ENCODE results near the gene NINJ1.
"Not testable (repeated sequence)": the region's sequence is repeated elsewhere in the genome, so short reads cannot be mapped to it uniquely, and the experiment has no call there.

The NINJ1 gene

DNA sequence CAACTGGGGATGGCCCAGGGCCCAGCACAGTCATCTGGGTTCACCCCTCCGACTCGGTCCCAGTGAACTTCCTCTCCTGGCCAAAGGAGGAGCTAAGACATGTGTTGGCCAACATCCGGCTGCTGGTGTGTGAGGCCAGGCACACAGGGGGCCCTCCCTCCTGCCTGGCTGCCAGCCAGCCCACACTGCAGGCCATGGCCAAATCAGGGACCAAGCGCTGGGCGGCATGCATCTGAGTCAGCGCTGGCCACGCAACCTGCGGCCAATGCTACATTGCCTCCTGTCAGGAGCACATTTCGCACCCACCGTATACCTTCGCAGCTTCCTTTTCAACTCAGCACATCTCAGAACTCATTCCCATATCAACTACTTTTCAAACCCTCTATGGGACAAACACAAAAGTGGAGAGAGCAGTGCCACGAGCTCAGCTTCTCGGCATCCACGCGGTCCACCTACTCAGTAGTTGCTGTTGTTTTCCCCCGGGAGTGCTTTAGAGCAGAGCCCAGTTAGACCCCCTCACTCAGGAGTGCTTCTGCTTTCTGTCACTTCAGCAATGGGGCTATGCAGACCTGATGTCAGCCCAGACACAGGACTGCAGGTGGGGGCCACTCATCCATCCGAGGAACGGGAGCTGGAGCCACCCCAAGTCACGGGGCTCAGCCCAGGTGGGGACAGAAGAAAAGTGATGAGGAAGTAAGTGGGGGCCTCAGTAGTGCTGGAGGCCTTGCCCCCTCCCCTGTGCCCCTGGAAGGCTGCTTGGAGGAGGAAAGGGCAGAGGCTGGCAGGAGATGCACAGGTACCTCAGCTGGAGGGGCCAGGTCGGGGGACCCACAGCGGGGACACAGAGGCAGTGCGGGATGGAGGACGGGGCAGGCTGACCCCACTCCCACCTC is 13.9 kb downstream of the NINJ1 start:
- no peak overlapping the region for H3K4me3 Mint-ChIP-seq

DNA sequence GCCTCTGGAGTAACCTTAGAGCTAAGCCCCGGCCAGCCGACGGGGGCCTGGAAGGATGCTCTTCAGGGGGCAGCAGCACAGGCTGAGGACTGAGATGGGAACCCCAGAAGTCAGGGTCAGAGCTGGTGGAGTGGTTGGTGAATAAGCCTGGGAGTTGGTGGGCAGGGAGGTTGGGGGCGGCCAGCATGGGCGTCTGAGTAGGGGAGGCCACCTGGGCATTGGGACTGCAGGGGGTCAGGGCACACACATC is 14.4 kb downstream of the NINJ1 start:
- Mint-ChIP-seq H3K4me3 (no peak overlapping the region), H3K36me3 (peaks cover 4% of the 10 kb centered on the region), H3K4me1 (peaks cover 21% of the 10 kb centered on the region)

More for the DNA sequence above, 13.9 kb downstream of the NINJ1 start:
- H3K27ac Mint-ChIP-seq = peak overlapping the region; percentile 75
- peaks cover 2% of the 10 kb centered on the region for H3K36me3 Mint-ChIP-seq
- H3K27me3 Mint-ChIP-seq = no peaks in the 10 kb centered on the region
- H3K4me1 Mint-ChIP-seq = peaks cover 16% of the 10 kb centered on the region
- H3K9me3 Mint-ChIP-seq = no peaks in the 10 kb centered on the region

DNA sequence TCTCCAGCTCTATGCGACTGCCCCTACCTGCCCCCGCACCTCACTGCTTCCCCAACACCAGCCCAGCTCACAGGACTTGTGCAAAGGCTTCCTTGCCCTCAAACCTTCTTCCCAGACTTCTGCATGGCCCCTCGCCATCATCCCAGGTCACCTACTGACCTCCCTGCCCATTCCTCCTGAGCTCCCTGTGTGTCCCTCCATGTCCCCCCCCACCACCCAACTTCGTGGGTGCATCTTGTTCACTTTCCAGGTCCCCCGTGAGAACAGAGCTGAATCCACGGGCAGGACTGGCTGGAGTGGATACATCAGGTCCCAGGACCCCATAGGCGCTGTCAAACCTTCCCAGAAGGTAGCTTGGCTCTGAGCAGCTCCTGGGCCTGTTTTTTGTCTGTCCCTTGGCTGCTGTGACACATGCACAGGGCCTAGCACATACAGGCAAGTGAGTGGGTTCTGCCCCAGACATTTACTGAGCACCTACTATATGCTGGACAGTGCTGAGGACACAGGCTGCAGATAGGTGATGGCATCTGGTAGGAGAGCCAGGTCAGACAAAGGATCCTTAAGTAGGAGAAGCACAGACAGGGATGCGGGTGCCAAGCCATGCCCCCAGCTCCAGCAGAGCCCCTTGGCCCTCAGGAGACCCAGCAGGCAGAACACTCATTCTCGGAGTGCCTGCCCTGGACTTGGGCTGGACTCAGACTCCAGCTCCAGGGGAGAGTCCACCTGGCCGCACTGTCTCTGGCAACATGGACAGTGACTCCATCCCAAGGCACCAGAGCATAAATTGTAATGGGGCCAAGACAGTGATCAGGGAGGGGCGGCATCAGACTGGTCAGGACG is 15.0 kb downstream of the NINJ1 start:
- H3K9me3 Mint-ChIP-seq = no peaks in the 10 kb centered on the region
- H3K27ac Mint-ChIP-seq = no peak overlapping the region
- no peaks in the 10 kb centered on the region for H3K27me3 Mint-ChIP-seq

More for the DNA sequence above, 14.4 kb downstream of the NINJ1 start:
- Mint-ChIP-seq H3K27me3 (no peaks in the 10 kb centered on the region), H3K9me3 (no peaks in the 10 kb centered on the region), H3K27ac (no peak overlapping the region)

DNA sequence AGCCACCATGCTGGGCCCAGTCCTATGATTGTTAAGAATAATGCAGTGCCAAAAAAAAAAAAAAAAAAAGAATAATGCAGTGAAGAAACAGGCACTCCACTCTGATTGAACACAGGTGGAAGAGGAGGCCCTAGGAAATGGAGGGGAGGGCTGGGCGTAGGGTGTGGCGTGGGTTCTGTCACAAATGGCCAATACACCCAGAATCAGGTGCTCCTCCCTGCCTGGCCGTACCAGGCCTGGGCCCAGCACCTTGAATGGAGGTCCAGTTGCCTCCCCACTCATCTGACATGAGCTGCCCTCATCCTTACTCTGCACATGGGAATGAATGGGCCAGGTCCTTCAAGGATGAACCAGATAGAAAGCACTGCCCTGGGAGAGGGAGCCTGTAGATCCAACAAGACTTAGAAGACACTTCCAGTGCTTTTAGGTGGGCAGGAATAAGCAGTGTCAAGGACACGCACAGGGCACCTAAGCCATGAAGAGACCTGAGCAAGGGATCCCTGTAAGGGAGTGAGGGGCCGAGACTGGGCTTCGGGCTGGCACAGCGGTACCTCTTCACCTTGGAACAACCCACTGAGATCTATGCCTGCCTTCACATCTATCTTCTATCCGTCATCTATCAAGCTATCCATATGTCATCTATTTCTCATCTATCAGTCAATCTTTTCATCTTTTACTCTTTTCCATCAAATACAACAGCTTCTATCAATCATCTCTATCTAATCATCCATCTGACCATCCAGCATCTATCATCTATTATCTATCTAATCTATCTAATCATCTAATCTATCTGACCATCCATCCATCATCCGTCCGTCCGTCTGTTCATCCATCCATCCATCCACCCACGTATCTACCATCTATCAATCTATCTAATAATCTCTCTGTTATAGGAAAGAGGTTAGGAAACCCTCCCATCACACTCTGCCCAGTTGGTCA is 15.9 kb downstream of the NINJ1 start:
- H3K36me3 Mint-ChIP-seq = peaks cover 4% of the 10 kb centered on the region
- H3K4me3 Mint-ChIP-seq = no peak overlapping the region
- no peak overlapping the region for H3K27ac Mint-ChIP-seq
- no peaks in the 10 kb centered on the region for H3K27me3 Mint-ChIP-seq
- H3K9me3 Mint-ChIP-seq = no peaks in the 10 kb centered on the region
- peaks cover 22% of the 10 kb centered on the region for H3K4me1 Mint-ChIP-seq

More for the DNA sequence above, 15.0 kb downstream of the NINJ1 start:
- peaks cover 4% of the 10 kb centered on the region for H3K36me3 Mint-ChIP-seq
- no peak overlapping the region for H3K4me3 Mint-ChIP-seq
- H3K4me1 Mint-ChIP-seq = peaks cover 22% of the 10 kb centered on the region

DNA sequence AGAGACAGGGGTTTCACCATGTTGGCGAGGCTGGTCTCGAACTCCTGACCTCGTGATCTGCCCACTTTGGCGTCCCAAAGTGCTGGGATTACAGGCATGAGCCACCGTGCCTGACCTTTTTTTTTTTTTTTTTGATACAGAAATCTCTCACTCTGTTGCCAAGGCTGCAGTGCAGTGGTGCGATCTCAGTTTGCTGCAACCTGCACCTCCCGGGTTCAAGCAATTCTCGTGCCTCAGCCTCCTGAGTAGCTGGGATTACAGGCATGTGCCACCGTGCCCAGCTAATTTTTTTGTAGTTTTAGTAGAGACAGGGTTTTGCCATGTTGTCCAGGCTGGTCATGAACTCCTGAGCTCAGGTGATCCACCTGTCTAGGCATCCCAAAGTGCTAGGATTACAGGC is 16.5 kb downstream of the NINJ1 start:
- not testable (repeated sequence) for H3K4me3 Mint-ChIP-seq, H3K27me3 Mint-ChIP-seq, H3K27ac Mint-ChIP-seq, H3K36me3 Mint-ChIP-seq, H3K9me3 Mint-ChIP-seq
- peaks cover 22% of the 10 kb centered on the region for H3K4me1 Mint-ChIP-seq

DNA sequence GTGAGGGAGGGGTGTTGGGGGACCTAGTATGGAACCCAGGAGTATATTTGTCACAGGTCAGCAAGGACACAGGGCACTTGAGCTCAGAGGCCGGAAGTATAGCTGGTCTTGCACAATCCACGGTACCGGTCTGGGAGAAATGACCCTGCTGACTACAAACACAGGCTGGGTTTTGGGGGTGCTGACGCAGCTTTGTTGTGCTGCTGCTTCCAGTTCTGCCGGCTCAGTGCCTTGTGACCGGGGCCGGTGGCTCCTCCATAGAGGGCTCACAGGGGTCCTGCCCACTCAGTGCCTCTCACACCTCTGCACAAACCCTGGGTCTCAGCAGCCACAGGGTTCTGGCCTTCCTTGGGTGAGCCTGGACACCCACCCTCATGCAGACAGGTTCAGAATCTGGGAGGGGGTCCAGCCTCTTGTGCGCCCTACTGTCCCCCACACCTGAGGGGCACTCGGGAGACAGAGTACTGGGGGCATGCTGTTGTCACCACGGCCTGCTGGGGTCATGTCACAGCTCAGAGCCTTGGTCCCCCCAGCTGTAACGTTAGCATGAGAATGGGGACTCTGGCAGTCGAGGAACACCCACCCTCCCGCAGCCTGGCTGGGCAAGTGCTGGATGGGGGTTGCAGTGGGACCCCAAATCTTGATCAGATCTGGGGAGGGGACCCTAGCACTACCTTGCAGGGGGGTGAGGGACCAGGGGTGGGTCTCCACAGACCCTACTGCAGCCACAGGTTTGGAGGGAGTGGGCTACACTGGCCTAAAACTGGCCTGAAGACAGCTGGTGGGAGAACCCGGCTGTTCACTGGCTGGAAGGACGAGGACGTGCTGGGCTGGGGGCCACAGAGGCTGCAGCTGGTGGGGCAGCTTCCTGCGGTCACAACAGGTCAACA is 17.7 kb downstream of the NINJ1 start:
- Mint-ChIP-seq H3K27me3 (no peaks in the 10 kb centered on the region), H3K36me3 (peaks cover 2% of the 10 kb centered on the region), H3K27ac (peak overlapping the region; percentile 23), H3K4me3 (no peak overlapping the region), H3K9me3 (no peaks in the 10 kb centered on the region), H3K4me1 (peaks cover 22% of the 10 kb centered on the region)

DNA sequence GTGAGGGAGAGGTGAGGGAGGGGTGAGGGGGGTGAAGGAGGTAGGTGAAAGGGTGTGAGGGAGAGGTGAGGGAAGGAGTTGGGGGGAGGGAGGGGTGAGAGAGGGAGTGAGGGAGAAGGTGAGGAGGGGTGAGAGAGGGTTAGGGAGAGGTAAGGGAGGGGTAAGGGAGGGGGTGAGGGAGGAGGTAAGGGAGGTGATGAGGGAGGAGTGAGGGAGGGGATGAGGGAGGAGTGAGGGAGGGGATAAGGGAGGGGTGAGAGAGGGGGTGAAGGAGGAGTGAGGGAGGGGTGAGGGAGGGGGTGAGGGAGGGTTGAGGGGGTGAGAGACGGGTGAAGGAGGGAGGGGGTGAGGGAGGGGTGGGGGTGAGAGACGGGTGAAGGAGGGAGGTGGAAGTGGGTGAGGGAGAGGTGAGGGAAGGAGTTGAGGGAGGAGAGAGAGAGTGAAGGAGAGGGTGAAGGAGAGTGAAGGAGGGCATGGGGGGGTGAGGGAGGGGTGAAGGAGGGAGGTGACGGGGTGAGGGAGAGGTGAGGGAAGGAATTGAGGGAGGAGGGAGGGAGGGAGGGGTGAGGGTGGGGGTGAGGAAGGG is 18.5 kb downstream of the NINJ1 start:
- no peaks in the 10 kb centered on the region for H3K9me3 Mint-ChIP-seq
- no peak overlapping the region for H3K4me3 Mint-ChIP-seq
- no peaks in the 10 kb centered on the region for H3K27me3 Mint-ChIP-seq
- no peak overlapping the region for H3K27ac Mint-ChIP-seq
- H3K4me1 Mint-ChIP-seq = peaks cover 22% of the 10 kb centered on the region
- peaks cover 6% of the 10 kb centered on the region for H3K36me3 Mint-ChIP-seq

DNA sequence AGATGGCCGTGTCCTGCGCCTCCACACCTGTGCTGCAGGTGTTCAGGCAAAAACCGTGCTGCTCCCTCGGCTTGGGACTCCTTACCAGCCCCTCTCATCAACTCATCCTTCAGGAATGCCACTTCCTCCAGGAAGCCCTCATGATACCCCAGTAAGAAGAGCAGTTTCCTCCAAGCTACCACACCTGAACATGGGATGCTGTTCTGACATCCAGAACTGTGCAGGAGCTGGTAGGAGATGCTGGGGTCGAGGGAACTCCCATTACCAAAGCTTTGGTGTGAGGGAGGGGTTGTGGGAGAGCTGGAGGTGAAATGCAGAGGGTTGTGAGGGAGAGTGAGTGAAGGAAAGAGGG is 19.1 kb downstream of the NINJ1 start:
- Mint-ChIP-seq H3K36me3 (peaks cover 6% of the 10 kb centered on the region), H3K9me3 (no peaks in the 10 kb centered on the region), H3K4me3 (no peak overlapping the region), H3K27ac (no peak overlapping the region), H3K4me1 (peaks cover 16% of the 10 kb centered on the region), H3K27me3 (no peaks in the 10 kb centered on the region)

DNA sequence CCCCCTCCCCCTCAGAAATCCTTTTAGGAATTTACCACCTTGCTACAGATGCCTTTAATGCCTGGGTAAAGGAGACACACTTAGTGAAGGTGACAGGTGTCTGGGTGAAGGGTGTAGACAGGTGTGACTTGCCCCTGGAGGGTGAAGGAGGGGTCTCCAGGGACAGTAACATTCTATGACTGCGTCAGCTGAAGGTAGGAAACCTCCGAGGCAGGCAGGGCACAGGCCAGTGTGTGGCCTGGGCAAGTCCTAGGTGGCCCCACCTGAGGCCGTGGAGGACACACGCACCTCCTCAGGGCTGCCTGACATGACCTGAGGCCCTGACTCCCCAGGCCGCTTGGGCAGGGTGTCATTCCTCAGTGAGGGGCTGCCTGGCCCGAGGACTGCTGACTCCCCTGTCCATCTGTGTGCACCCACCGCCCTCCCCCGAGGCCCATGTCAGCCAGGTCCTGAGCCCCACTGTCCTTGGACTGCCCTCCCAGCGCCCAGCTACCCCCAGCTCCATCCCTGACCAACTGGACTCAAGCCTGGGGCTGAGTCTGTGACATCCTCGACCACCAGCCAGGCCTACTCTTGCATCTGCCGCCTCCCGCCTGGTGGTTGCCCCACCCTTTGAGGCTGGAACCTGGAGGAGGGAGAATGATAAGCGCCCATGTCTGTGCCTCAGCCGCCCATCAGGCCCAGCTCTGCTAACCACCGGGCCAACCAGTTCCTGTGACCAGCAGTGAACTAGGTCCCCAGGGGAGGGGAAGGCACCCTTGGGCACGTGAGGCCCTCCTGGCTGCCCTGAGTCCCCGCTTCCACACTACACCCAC is 19.7 kb downstream of the NINJ1 start:
- Mint-ChIP-seq H3K9me3 (no peaks in the 10 kb centered on the region), H3K36me3 (peaks cover 6% of the 10 kb centered on the region), H3K4me1 (peaks cover 11% of the 10 kb centered on the region), H3K27me3 (no peaks in the 10 kb centered on the region), H3K27ac (no peak overlapping the region), H3K4me3 (no peak overlapping the region)

DNA sequence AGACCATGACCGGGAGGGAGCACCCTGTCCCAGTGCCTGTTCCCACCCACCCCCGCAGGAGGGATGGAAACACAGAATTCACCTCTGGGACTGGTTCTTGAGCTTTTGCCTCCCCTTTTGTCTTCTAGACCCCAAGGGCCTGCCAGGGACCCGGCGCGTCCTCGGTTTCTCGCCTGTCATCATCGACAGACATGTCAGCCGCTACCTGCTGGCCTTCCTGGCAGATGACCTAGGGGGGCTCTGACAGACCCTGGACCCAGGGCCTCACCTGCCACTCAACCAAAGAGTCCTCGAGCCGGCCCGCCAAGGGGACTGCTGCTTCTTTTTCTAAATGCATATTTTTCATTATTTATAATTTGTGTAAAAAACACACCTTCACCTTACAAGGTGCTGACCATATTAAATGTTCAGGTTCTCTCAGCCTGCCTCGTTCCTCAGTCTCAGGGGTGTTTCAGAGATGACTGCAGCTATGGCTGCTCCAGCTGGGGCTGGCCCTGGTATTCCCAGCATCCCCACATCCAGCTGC is 21.1 kb downstream of the NINJ1 start:
- Mint-ChIP-seq H3K4me3 (no peak overlapping the region), H3K4me1 (peaks cover 20% of the 10 kb centered on the region), H3K9me3 (no peaks in the 10 kb centered on the region), H3K27ac (no peak overlapping the region), H3K27me3 (no peaks in the 10 kb centered on the region), H3K36me3 (peaks cover 8% of the 10 kb centered on the region)

DNA sequence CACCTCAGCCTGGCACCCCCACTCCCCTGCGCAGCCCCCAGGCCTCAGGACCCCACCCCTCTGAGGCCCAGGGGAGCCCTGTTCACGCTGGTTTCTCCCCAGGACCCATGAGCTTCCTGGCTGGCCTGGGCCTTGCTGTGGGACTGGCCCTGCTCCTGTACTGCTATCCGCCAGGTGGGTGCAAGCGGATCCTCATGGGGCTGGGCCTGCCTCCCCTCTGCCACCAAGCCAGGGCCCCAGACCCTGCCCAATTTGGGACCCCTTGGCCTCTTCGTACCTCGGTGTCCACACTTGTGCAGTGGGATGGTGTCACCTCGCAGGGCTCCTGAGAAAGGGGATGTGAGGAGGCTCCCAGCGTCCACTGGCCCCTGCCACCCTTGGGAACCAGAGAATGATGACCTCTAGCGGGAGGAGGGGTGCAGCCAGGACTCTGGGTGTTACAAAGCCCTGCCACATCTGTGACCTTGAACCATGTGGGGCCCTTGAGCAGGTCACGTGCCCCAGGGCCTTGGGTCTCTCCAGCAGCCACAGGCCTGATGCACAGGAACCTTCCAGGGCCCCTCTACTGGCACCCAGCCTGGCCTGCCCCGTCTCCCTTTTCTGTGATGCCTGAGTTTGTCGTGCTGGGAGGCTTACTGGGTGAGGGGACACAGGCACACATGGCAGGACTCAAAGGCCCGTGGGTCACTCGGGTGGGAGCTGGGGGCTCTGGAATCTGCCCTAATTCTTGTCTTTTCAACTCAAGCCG is 21.8 kb downstream of the NINJ1 start:
- no peak overlapping the region for H3K27ac Mint-ChIP-seq
- H3K4me3 Mint-ChIP-seq = no peak overlapping the region
- H3K9me3 Mint-ChIP-seq = no peaks in the 10 kb centered on the region
- peaks cover 8% of the 10 kb centered on the region for H3K36me3 Mint-ChIP-seq
- no peaks in the 10 kb centered on the region for H3K27me3 Mint-ChIP-seq
- peaks cover 26% of the 10 kb centered on the region for H3K4me1 Mint-ChIP-seq

DNA sequence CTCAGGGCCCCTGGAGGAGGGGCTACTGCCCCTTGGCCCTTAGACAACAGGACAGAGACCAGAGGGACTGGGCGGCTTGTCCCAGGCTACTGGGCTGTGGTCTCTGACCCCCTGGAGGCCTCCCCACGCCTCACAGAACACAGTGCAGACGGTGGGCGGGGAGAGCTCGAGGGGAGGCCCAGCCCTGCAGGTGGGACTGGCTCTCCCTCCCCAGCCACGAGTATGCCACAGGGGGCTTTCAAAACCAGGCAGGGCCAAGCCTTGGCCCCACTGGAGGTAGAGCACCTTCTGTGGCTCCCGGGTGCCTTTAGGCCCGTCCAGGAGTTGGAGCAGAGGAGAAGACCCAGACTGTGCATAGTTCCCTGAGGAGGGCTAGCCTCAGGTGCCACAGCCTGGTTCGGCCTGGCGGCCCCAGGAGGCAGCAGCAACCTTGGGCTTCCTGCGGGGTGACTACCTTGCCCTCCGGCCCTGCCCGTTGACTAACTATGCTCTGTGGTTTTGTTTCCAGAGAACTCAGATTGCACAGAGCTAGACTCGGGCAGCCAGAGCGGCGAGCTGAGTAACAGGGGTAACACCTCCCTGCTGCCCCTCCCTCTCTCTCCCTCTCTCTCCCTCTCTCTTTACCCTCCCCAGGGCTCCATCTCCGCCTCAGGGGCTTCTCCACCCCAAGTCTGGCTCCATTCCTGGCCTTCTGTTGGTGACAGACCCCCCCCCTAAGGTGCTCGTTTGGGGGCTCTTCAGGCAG is 22.5 kb downstream of the NINJ1 start:
- Mint-ChIP-seq H3K4me1 (peaks cover 34% of the 10 kb centered on the region), H3K27ac (no peak overlapping the region), H3K27me3 (no peaks in the 10 kb centered on the region), H3K36me3 (peaks cover 8% of the 10 kb centered on the region), H3K9me3 (no peaks in the 10 kb centered on the region), H3K4me3 (no peak overlapping the region)

DNA sequence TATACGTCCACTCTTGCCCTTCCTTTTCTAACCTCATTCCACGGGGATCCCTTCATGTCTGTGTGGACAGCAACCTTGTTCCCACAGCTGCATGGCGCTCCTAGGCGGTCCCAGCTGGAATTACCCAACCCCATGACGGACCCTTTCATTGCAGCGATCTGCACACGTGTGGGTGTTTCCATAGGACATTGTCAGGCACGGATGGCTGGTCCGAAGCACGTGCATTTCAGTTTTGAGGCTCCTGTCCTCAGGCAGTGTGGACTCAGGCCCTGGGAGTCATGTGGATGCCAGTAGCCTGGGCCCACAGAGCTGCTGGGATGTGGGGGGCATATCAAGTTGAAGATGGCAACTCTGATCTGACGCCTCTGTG is 23.1 kb downstream of the NINJ1 start:
- no peak overlapping the region for H3K4me3 Mint-ChIP-seq
- no peaks in the 10 kb centered on the region for H3K27me3 Mint-ChIP-seq
- peaks cover 8% of the 10 kb centered on the region for H3K36me3 Mint-ChIP-seq
- H3K9me3 Mint-ChIP-seq = no peaks in the 10 kb centered on the region
- no peak overlapping the region for H3K27ac Mint-ChIP-seq
- peaks cover 37% of the 10 kb centered on the region for H3K4me1 Mint-ChIP-seq

All from activated naive CD4-positive, alpha-beta T cell treated with anti-CD3 and anti-CD28 coated beads, Interleukin-2, amount 50 U/mL, for 24 hours (primary cell).